GM19035 (cell line): ENCODE data around the gene TBP.
A peak's percentile ranks its signal among the peaks of the same experiment; 100 is the strongest.
"Not testable (repeated sequence)": the region's sequence is repeated elsewhere in the genome, so short reads cannot be mapped to it uniquely, and the experiment has no call there.

Source experiments
- ATAC-seq: cut with Tn5 transposase; IDR thresholded peaks from one replicate; pipeline ENCODE4 v1.9.1; 2021; ENCODE audit not compliant: unreplicated experiment

Gene TBP

GRCh38 chr6:170597278-170597677, 43.1 kb downstream of the TBP start:
- no peak for ATAC-seq

- no peak for ATAC-seq
These were observed 51.5 kb downstream of the TBP start for GRCh38 chr6:170605574-170606259.

GRCh38 chr6:170609225-170609624, 55.1 kb downstream of the TBP start:
- not testable (repeated sequence) for ATAC-seq

- peak; percentile 89 for ATAC-seq
These were observed 58.2 kb downstream of the TBP start for GRCh38 chr6:170612256-170612804.

GRCh38 chr6:170616020-170616554, 61.9 kb downstream of the TBP start:
- ATAC-seq = not testable (repeated sequence)
